WTC11 (cell line): ENCODE measurements around the gene SLFN14. TPM values are rescaled to one million over a fixed set of nuclear protein-coding genes. Genes with fewer than 3 reads are reported as not detected.

Experiments used
- ATAC-seq: fragments of 200-7000 bp; cut with Tn5 transposase; 2 replicates; pipeline ENCODE4 v1.10.0; 2021; ENCODE audit warnings: mild to moderate bottlenecking, moderate library complexity
- CTCF ChIA-PET: fragments of 300-600 bp; sonication (Branson Sonifier 250); formaldehyde crosslinking; loops from one replicate; lab custom pipeline; 2021; ENCODE audit warnings: antibody characterized with exemption; lab: Charles Lee
- POLR2A ChIA-PET: fragments of 350-600 bp; sonication (Branson Sonifier 250); formaldehyde crosslinking; loops from one replicate; lab custom pipeline; 2021; ENCODE audit warnings: antibody characterized with exemption; lab: Charles Lee
- DNase-seq: peaks from one replicate; pipeline ENCODE4 v3.0.0; 2021; ENCODE audit warnings: low spot score
- H3K27ac Mint-ChIP-seq: 2 replicates; pipeline ENCODE4 v1.8.0; 2021; ENCODE audit warnings: mixed read lengths
- H3K27me3 Mint-ChIP-seq: 2 replicates; pipeline ENCODE4 v1.8.0; 2021; ENCODE audit warnings: low read depth, mild to moderate bottlenecking, moderate library complexity, mixed read lengths
- H3K36me3 Mint-ChIP-seq: 2 replicates; pipeline ENCODE4 v1.8.0; 2021; ENCODE audit warnings: mixed read lengths
- H3K4me1 Mint-ChIP-seq: 2 replicates; pipeline ENCODE4 v1.8.0; 2022; ENCODE audit warnings: mixed read lengths
- H3K4me3 Mint-ChIP-seq: 2 replicates; pipeline ENCODE4 v1.8.0; 2021; ENCODE audit warnings: mild to moderate bottlenecking, moderate library complexity, mixed read lengths
- H3K9me3 Mint-ChIP-seq: 2 replicates; pipeline ENCODE4 v1.8.0; 2021; ENCODE audit warnings: mixed read lengths
- PRRX2 ChIP-seq: fragments of 250-450 bp; sonication (Bioruptor Pico); IDR thresholded peaks from 2 replicates; pipeline ENCODE4 v1.8.0; 2021; ENCODE audit warnings: mild to moderate bottlenecking
- ZNF317 ChIP-seq: sonication (generic); formaldehyde crosslinking; IDR thresholded peaks from 2 replicates; pipeline ENCODE4 v1.8.1; 2023; ENCODE audit warnings: low read depth, mild to moderate bottlenecking, moderate library complexity, missing genetic modification reagents, borderline replicate concordance
- total RNA-seq: library from RNA; stranded (reverse); gene quantifications from 3 replicates; pipeline ENCODE4 v1.2.3, GENCODE V29; 2021
- TF ChIP-seq, protein P1 (sequence below): sonication (generic); formaldehyde crosslinking; IDR thresholded peaks from 2 replicates; pipeline ENCODE4 v1.8.1; 2022; ENCODE audit warnings: low read depth, missing genetic modification reagents, borderline replicate concordance
- TF ChIP-seq, protein P2 (sequence below): fragments of 250-450 bp; sonication (Bioruptor Pico); IDR thresholded peaks from 2 replicates; pipeline ENCODE4 v1.9.0; 2021; ENCODE audit warnings: mild to moderate bottlenecking

Gene SLFN14
- total RNA-seq, 1 experiment from 2014 or later: not detected

DNA sequence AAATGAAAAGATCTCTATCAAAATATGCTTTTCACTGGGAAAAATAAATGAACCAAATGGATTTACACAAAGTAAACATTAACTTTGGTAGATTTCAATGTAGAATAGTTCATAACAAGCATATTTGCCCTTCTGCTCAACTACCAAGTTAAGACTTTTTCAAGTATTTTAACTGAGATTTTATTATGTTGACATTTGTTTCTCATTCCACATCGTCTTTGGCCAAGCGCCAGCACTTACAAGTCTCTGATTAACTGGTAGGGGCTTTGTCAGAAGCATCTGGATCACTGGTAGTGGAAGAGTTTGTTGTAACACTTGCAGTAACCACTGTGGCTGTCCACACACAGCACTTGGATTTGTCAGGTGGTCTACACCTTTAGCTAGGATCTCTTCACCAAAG, 46.1 kb downstream of the SLFN14 start:
- no peak for TF ChIP-seq PRRX2
- TF ChIP-seq, protein P1, sequence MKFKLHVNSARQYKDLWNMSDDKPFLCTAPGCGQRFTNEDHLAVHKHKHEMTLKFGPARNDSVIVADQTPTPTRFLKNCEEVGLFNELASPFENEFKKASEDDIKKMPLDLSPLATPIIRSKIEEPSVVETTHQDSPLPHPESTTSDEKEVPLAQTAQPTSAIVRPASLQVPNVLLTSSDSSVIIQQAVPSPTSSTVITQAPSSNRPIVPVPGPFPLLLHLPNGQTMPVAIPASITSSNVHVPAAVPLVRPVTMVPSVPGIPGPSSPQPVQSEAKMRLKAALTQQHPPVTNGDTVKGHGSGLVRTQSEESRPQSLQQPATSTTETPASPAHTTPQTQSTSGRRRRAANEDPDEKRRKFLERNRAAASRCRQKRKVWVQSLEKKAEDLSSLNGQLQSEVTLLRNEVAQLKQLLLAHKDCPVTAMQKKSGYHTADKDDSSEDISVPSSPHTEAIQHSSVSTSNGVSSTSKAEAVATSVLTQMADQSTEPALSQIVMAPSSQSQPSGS (CRISPR knock-in tag): no peak
- TF ChIP-seq ZNF317 (CRISPR knock-in tag): no peak
- TF ChIP-seq, protein P2, sequence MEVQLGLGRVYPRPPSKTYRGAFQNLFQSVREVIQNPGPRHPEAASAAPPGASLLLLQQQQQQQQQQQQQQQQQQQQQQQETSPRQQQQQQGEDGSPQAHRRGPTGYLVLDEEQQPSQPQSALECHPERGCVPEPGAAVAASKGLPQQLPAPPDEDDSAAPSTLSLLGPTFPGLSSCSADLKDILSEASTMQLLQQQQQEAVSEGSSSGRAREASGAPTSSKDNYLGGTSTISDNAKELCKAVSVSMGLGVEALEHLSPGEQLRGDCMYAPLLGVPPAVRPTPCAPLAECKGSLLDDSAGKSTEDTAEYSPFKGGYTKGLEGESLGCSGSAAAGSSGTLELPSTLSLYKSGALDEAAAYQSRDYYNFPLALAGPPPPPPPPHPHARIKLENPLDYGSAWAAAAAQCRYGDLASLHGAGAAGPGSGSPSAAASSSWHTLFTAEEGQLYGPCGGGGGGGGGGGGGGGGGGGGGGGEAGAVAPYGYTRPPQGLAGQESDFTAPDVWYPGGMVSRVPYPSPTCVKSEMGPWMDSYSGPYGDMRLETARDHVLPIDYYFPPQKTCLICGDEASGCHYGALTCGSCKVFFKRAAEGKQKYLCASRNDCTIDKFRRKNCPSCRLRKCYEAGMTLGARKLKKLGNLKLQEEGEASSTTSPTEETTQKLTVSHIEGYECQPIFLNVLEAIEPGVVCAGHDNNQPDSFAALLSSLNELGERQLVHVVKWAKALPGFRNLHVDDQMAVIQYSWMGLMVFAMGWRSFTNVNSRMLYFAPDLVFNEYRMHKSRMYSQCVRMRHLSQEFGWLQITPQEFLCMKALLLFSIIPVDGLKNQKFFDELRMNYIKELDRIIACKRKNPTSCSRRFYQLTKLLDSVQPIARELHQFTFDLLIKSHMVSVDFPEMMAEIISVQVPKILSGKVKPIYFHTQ: no peak
- DNase-seq (no peak), ATAC-seq (no peak)
- ChIA-PET POLR2A (interaction anchor here (0.6 kb wide), 1 partner anchor 53 kb away, joined by 5 read pairs; no protein-coding TSS in a partner anchor), CTCF (no interaction called here)
- H3K4me1 Mint-ChIP-seq: no peaks in the 10 kb centered on the region
- peaks cover 69% of the 10 kb centered on the region for H3K27me3 Mint-ChIP-seq
- no peak overlapping the region for H3K4me3 Mint-ChIP-seq
- H3K9me3 Mint-ChIP-seq: peaks cover 11% of the 10 kb centered on the region
- no peak overlapping the region for H3K27ac Mint-ChIP-seq
- no peaks in the 10 kb centered on the region for H3K36me3 Mint-ChIP-seq

Other genes starting within 250 kb of the SLFN14 start
- gene SLFN11, start 187.2 kb downstream of the SLFN14 start, total RNA-seq: 0.26 to 0.53 TPM (median 0.27 TPM) in 3 replicates
- 12.2 to 12.7 TPM (median 12.4 TPM) in 3 replicates for gene SLFN12, start 128.3 kb downstream of the SLFN14 start, total RNA-seq
- 19.7 to 22.1 TPM (median 20.8 TPM) in 3 replicates for gene SLFN13, start 112.1 kb downstream of the SLFN14 start, total RNA-seq
- 0.07 to 0.16 TPM (median 0.13 TPM) in 3 replicates for gene SLFN12L, start 23.1 kb downstream of the SLFN14 start, total RNA-seq
- gene PEX12, start 17.8 kb upstream of the SLFN14 start, total RNA-seq: 4.7 to 6.5 TPM (median 5.2 TPM) in 3 replicates
- gene AP2B1, start 26.5 kb upstream of the SLFN14 start, total RNA-seq: 195 to 212 TPM (median 201 TPM) in 3 replicates
- 17.4 to 25.4 TPM (median 25.3 TPM) in 3 replicates for gene RASL10B, start 170.8 kb upstream of the SLFN14 start, total RNA-seq
- gene GAS2L2, start 192.4 kb upstream of the SLFN14 start, total RNA-seq: 0.07 to 0.30 TPM (median 0.15 TPM) in 3 replicates
- gene C17orf50, start 200.1 kb upstream of the SLFN14 start, total RNA-seq: 0.30 to 0.89 TPM (median 0.35 TPM) in 3 replicates
- gene MMP28, start 234.8 kb upstream of the SLFN14 start, total RNA-seq: 0.22 TPM in 1 of 3 replicates, not detected in the others
- 273 to 322 TPM (median 316 TPM) in 3 replicates for gene TAF15, start 248.7 kb upstream of the SLFN14 start, total RNA-seq